Skeletal muscle satellite cell (primary cell): ENCODE data around the gene GARNL3.

ENCODE experiments used
- H3K27me3 ChIP-seq: 2 replicates; pipeline ENCODE4 v1.7.0; 2013; ENCODE audit warnings: low read length; ENCODE audit not compliant: control insufficient read depth, insufficient read depth
- H3K36me3 ChIP-seq: 2 replicates; pipeline ENCODE4 v1.7.0; 2013; ENCODE audit warnings: mild to moderate bottlenecking, control low read depth, low read length; ENCODE audit not compliant: insufficient read depth
- H3K4me1 ChIP-seq: 2 replicates; pipeline ENCODE4 v1.7.0; 2013; ENCODE audit warnings: low read length; ENCODE audit not compliant: control insufficient read depth, insufficient read depth
- H3K4me2 ChIP-seq: 2 replicates; pipeline ENCODE4 v1.7.0; 2013; ENCODE audit warnings: mild to moderate bottlenecking, low read length
- H3K4me3 ChIP-seq: 2 replicates; pipeline ENCODE4 v1.7.0; 2013; ENCODE audit warnings: low read length
- H3K9ac ChIP-seq: 2 replicates; pipeline ENCODE4 v1.7.0; 2013; ENCODE audit warnings: mild to moderate bottlenecking, low read depth, low read length, moderate library complexity
- H3K9me3 ChIP-seq: replicated peaks from 2 replicates; pipeline ENCODE4 v1.7.0; 2013; ENCODE audit warnings: mild to moderate bottlenecking, control low read depth, low read length

The GARNL3 gene

GRCh38 chr9:127405344-127406125 lies 141.0 kb downstream of the GARNL3 start:
- H3K4me1 ChIP-seq = no peaks in the 10 kb centered on the region
- no peak overlapping the region for H3K9ac ChIP-seq
- no peak overlapping the region for H3K4me2 ChIP-seq
- H3K9me3 ChIP-seq = no peaks in the 10 kb centered on the region
- H3K27me3 ChIP-seq = no peaks in the 10 kb centered on the region
- no peaks in the 10 kb centered on the region for H3K36me3 ChIP-seq
- no peak overlapping the region for H3K4me3 ChIP-seq

GRCh38 chr9:127406799-127407491 lies 142.4 kb downstream of the GARNL3 start:
- Histone ChIP-seq H3K9ac (no peak overlapping the region), H3K4me3 (no peak overlapping the region), H3K27me3 (no peaks in the 10 kb centered on the region), H3K9me3 (no peaks in the 10 kb centered on the region), H3K36me3 (no peaks in the 10 kb centered on the region), H3K4me2 (no peak overlapping the region), H3K4me1 (no peaks in the 10 kb centered on the region)

GRCh38 chr9:127407492-127407843 lies 142.9 kb downstream of the GARNL3 start:
- H3K4me1 ChIP-seq = no peaks in the 10 kb centered on the region
- no peaks in the 10 kb centered on the region for H3K9me3 ChIP-seq
- no peak overlapping the region for H3K9ac ChIP-seq
- no peak overlapping the region for H3K4me2 ChIP-seq
- H3K27me3 ChIP-seq = no peaks in the 10 kb centered on the region
- no peaks in the 10 kb centered on the region for H3K36me3 ChIP-seq
- H3K4me3 ChIP-seq = no peak overlapping the region

- Histone ChIP-seq H3K9ac (no peak overlapping the region), H3K27me3 (peaks cover 3% of the 10 kb centered on the region), H3K4me3 (no peak overlapping the region), H3K4me2 (no peak overlapping the region), H3K36me3 (no peaks in the 10 kb centered on the region), H3K4me1 (no peaks in the 10 kb centered on the region), H3K9me3 (no peaks in the 10 kb centered on the region)
These were observed 146.5 kb downstream of the GARNL3 start for GRCh38 chr9:127411122-127411521.

- H3K36me3 ChIP-seq = no peaks in the 10 kb centered on the region
- no peak overlapping the region for H3K9ac ChIP-seq
- no peak overlapping the region for H3K4me3 ChIP-seq
- H3K27me3 ChIP-seq = peaks cover 3% of the 10 kb centered on the region
- peaks cover 10% of the 10 kb centered on the region for H3K4me1 ChIP-seq
- no peak overlapping the region for H3K4me2 ChIP-seq
- H3K9me3 ChIP-seq = no peaks in the 10 kb centered on the region
These were observed 150.6 kb downstream of the GARNL3 start for GRCh38 chr9:127415141-127415540.

GRCh38 chr9:127415657-127416056 lies 151.1 kb downstream of the GARNL3 start:
- H3K27me3 ChIP-seq = peaks cover 3% of the 10 kb centered on the region
- H3K36me3 ChIP-seq = no peaks in the 10 kb centered on the region
- no peaks in the 10 kb centered on the region for H3K9me3 ChIP-seq
- peaks cover 10% of the 10 kb centered on the region for H3K4me1 ChIP-seq
- H3K9ac ChIP-seq = no peak overlapping the region
- H3K4me3 ChIP-seq = no peak overlapping the region
- no peak overlapping the region for H3K4me2 ChIP-seq

GRCh38 chr9:127417131-127418036 lies 152.8 kb downstream of the GARNL3 start:
- Histone ChIP-seq H3K36me3 (no peaks in the 10 kb centered on the region), H3K4me3 (no peak overlapping the region), H3K9ac (no peak overlapping the region), H3K4me1 (peaks cover 12% of the 10 kb centered on the region), H3K4me2 (no peak overlapping the region), H3K27me3 (peaks cover 3% of the 10 kb centered on the region), H3K9me3 (no peaks in the 10 kb centered on the region)

GRCh38 chr9:127418037-127418471 lies 153.5 kb downstream of the GARNL3 start:
- Histone ChIP-seq H3K9me3 (no peaks in the 10 kb centered on the region), H3K27me3 (peaks cover 3% of the 10 kb centered on the region), H3K4me3 (no peak overlapping the region), H3K4me1 (peaks cover 17% of the 10 kb centered on the region), H3K9ac (no peak overlapping the region), H3K36me3 (no peaks in the 10 kb centered on the region), H3K4me2 (no peak overlapping the region)

GRCh38 chr9:127419348-127419747 lies 154.8 kb downstream of the GARNL3 start:
- Histone ChIP-seq H3K9ac (no peak overlapping the region), H3K27me3 (peaks cover 3% of the 10 kb centered on the region), H3K36me3 (no peaks in the 10 kb centered on the region), H3K9me3 (no peaks in the 10 kb centered on the region), H3K4me2 (no peak overlapping the region), H3K4me1 (peaks cover 21% of the 10 kb centered on the region), H3K4me3 (no peak overlapping the region)

- H3K4me1 ChIP-seq = peaks cover 30% of the 10 kb centered on the region
- H3K4me3 ChIP-seq = no peak overlapping the region
- no peaks in the 10 kb centered on the region for H3K27me3 ChIP-seq
- H3K36me3 ChIP-seq = no peaks in the 10 kb centered on the region
- no peaks in the 10 kb centered on the region for H3K9me3 ChIP-seq
- no peak overlapping the region for H3K9ac ChIP-seq
- no peak overlapping the region for H3K4me2 ChIP-seq
These were observed 156.5 kb downstream of the GARNL3 start for GRCh38 chr9:127421057-127421456.

- H3K4me3 ChIP-seq = no peak overlapping the region
- H3K9ac ChIP-seq = no peak overlapping the region
- H3K9me3 ChIP-seq = no peaks in the 10 kb centered on the region
- no peaks in the 10 kb centered on the region for H3K36me3 ChIP-seq
- H3K4me1 ChIP-seq = peaks cover 26% of the 10 kb centered on the region
- H3K4me2 ChIP-seq = peak overlapping the region; percentile 93
- H3K27me3 ChIP-seq = no peaks in the 10 kb centered on the region
These were observed 157.7 kb downstream of the GARNL3 start for GRCh38 chr9:127422133-127422782.
